CD4-positive, alpha-beta T cell treated with Interleukin-15 for 4 hours (primary cell): ENCODE measurements around the gene NKAIN4.

ENCODE experiments used
- DNase-seq: peaks from one replicate; pipeline ENCODE4 v3.0.0-alpha.2; 2020; ENCODE audit warnings: low spot score

Gene NKAIN4

DNA sequence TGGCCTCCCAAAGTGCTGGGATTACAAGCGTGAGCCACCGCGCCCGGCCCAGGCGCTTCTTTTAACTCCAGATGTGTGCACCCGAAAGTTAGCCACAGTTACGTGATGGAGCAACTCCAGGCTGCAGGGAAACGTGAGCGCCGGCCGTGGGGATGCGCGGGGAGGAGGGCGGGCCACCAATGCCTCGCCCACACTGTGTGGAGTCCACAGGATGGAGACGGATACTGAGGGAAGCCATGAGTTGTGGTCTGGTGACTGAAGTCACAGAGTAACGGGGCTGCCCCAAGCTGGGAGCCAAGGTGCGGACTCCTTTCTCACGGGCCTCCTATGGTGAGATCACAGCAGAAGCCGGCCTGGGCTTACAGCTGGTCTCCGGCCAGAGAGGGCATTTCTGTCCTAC lies 61.5 kb downstream of the NKAIN4 start:
- no peak for DNase-seq

DNA sequence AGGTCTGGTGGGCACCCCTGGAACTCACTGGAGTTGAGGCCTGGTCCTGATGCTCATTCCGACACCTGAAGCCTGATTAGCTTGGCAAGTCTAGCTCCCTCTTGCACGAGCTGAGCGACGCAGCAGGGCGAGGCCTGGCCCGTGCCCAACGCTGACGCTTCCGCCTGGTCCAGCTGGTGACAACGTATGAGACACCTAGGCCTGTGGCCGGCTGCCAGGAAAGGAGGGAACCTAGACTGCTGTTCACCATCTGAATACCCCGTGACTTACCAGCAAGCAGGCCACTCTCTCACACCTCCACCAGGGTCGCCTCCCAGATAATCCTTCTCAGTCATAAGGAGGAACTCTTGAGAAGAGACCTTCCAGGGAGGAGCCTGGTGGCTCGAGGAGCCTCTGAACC lies 62.9 kb downstream of the NKAIN4 start:
- no peak for DNase-seq

DNA sequence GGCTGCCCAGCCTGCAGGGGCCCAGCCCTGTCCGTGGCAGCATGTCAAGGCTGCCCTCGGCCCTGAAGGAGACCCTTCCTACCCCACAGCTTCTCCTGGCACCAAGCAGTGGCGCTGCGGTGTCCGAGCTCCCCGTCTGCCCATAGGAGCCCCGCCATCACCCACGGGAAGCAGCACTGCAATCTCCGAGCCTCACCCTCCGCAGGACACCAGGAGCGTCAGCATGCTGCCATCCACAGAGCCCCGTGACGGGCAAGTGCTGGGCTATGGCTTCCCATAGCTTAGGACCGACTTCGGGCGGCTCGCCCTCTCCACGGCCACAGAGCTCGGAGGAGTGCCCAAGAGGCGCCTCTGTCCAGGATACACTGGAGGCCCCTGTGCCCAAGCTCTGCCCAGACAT lies 63.4 kb downstream of the NKAIN4 start:
- no peak for DNase-seq
